GM18519 (cell line): Measurements from ENCODE around the gene ZNHIT3.
"Not testable (repeated sequence)": the region's sequence is repeated elsewhere in the genome, so short reads cannot be mapped to it uniquely, and the experiment has no call there.

Experiments
- ATAC-seq: cut with Tn5 transposase; IDR thresholded peaks from one replicate; pipeline ENCODE4 v1.9.1; 2021; ENCODE audit warnings: mild to moderate bottlenecking, moderate library complexity; ENCODE audit not compliant: unreplicated experiment, low FRiP score

Gene ZNHIT3

GRCh38 chr17:36482611-36483504, 3.6 kb upstream of the ZNHIT3 start:
- no peak for ATAC-seq

- ATAC-seq, result not testable (repeated sequence)
Observed at GRCh38 chr17:36484021-36484420, 2.5 kb upstream of the ZNHIT3 start.

GRCh38 chr17:36485027-36485426, 1.5 kb upstream of the ZNHIT3 start:
- ATAC-seq, result no peak

- ATAC-seq, result no peak
Observed at GRCh38 chr17:36485805-36486203, 677 bp upstream of the ZNHIT3 start.

GRCh38 chr17:36493956-36494355, 7.5 kb downstream of the ZNHIT3 start:
- no peak for ATAC-seq

- ATAC-seq, result no peak
Observed at GRCh38 chr17:36494674-36495073, 8.2 kb downstream of the ZNHIT3 start.

- ATAC-seq, result no peak
Observed at GRCh38 chr17:36495076-36495578, 8.6 kb downstream of the ZNHIT3 start.

GRCh38 chr17:36496018-36496789, 9.7 kb downstream of the ZNHIT3 start:
- ATAC-seq, result no peak

- ATAC-seq, result no peak
Observed at GRCh38 chr17:36498155-36498554, 11.7 kb downstream of the ZNHIT3 start.

GRCh38 chr17:36498560-36499300, 12.2 kb downstream of the ZNHIT3 start:
- ATAC-seq, result no peak

GRCh38 chr17:36500745-36501225, 14.3 kb downstream of the ZNHIT3 start:
- ATAC-seq, result no peak

- ATAC-seq, result no peak
Observed at GRCh38 chr17:36501351-36501750, 14.9 kb downstream of the ZNHIT3 start.

GRCh38 chr17:36501963-36502362, 15.5 kb downstream of the ZNHIT3 start:
- no peak for ATAC-seq

GRCh38 chr17:36503456-36504155, 17.1 kb downstream of the ZNHIT3 start:
- no peak for ATAC-seq

- no peak for ATAC-seq
Observed at GRCh38 chr17:36504156-36504545, 17.7 kb downstream of the ZNHIT3 start.

- ATAC-seq, result no peak
Observed at GRCh38 chr17:36505171-36505570, 18.7 kb downstream of the ZNHIT3 start.

- ATAC-seq, result no peak
Observed at GRCh38 chr17:36506249-36506826, 19.9 kb downstream of the ZNHIT3 start.

- ATAC-seq, result no peak
Observed at GRCh38 chr17:36506831-36507230, 20.4 kb downstream of the ZNHIT3 start.

GRCh38 chr17:36507266-36507665, 20.8 kb downstream of the ZNHIT3 start:
- ATAC-seq, result no peak

GRCh38 chr17:36508439-36508838, 22.0 kb downstream of the ZNHIT3 start:
- ATAC-seq, result not testable (repeated sequence)
